HG03571 (cell line): Measurements from ENCODE around the gene GPR89A.
"Not testable (repeated sequence)": the region's sequence is repeated elsewhere in the genome, so short reads cannot be mapped to it uniquely, and the experiment has no call there.

ENCODE experiments used
- ATAC-seq: cut with Tn5 transposase; IDR thresholded peaks from one replicate; pipeline ENCODE4 v1.9.1; 2021; ENCODE audit not compliant: unreplicated experiment

GPR89A gene

DNA sequence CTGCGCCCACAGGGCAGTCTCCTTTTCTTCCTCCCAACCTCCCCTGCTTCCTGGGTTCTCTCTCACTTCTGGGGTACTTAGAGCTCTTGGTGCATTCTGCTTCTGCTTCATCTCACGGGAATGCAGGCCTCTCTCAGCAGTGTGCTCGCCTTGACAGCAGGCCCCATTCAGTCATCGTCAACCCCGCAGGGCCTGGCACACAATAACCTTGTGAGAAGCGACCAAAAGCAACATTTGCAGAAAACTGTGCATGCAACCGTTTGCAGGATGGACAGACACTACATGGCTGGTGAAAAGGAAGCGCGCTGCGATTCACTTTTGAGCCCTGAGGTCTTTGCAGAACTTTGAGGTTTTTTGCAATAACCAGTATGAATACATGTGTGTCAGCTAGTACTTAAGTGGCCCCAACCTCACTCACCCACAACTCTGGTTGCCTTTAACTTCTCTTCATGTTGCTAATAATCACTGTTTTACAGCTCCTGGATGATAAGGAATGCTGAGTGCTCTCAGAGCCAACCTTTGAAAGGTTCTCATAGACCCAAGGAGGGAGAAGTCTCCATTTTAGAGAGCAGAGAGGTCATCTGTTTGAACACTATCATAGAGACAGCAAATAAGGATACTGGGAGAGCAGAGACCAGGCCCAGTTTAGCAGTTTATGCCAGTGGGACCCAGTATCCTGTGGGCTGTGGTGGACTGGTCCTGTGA is 109.0 kb downstream of the GPR89A start:
- no peak for ATAC-seq

DNA sequence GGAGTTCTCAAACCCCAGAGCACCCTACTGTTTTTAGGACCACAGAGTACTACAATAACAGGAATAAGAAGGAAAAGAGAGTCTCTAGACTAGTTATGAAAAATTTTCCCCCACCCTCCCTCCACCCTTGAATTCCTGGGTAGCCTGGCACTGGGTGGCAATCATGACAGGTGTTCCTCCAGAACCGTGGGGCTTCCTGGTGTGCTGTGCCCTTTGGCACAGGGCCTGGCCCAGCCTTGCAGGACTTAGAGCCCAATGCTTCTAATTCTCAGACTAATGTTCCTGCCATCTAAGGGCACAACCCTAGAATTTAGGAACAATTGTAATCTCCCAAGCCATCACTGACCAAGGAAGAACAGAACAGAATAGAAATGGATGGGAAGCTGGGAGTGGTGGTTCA is 110.0 kb downstream of the GPR89A start:
- ATAC-seq = no peak

DNA sequence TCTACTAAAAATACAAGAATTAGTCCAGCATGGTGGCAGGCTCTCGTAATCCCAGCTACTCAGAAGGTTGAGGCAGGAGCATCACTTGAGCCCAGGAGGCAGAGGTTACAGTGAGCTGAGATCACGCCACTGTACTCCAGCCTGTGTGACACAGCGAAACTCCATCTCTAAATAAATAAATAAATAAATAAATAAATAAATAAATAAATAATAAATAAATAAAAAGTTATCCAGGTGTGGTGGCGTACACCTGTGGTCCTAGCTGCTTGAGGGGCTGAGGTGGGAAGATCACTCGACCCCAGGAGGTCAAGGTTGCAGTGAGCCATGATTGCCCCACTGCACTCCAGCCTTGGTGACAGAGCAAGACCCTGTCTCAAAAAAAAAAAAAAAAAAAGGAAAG is 110.7 kb downstream of the GPR89A start:
- ATAC-seq = not testable (repeated sequence)

DNA sequence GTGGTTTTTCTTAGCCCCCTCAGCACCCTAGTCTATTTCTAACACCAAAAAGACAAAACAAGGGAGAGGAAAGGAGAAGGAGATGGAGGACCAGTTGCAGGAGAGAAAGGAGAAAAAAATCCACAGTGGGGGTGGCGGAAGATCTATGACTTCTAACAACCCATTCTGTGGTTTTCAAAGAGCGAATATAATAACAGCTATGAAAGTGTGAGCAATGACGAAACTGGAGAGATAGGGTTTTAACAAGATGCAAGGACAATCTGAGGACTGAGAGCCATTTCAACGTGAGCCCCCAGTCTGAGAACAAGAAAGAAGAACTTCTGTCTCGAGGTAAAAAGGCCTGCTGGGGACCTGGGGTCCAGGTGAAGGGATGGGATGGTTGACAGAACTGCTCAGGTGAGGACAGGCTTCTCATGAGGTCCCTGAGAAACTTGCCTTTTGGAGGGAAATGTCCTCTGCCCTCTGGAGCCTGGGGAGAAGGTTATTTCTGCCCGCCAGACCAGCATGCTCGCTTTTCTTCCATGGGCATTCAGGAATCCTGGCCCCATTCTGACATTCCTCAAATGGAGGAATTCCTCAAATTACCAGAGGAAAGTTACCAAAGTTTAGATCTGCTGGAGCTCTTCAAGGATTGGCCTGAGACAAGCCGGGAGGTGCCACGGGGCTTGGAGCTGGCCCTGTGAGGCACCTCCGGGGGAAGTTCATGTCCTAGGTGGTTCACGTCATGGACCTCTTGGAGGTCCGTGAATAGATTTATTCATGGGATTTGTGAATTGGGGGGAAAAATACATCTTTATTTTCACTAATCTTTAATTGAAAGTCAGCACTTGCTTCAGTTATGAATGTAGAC is 111.7 kb downstream of the GPR89A start, which contains the start of gene CD160:
CD160 (plus strand) TSS at position 270 of the 850 bp plus-strand sequence. CDS start 8,829 bp downstream, outside the sequence.
- no peak for ATAC-seq
